Measurements from ENCODE around the gene STRADA. TPM values are rescaled to one million over a fixed set of nuclear protein-coding genes. Genes with fewer than 3 reads are reported as not detected.

STRADA gene
- total and polyA plus RNA-seq, 9 of the 15 experiments (the other 6 are each of a cell fraction or from before 2014, with no cell fraction given): 6.6 to 33.0 (median 20.5) TPM

- TF ChIP-seq ZHX1 (conservative IDR thresholded peaks at IDR 0.05; ENCODE audit: low read length) (0 out of 2 replicates have a peak, but pooled peaks have one; percentile 41), NBN (IDR thresholded peaks at IDR 0.05; ENCODE audit: low read depth) (peak; percentile 73), C11orf30 (IDR thresholded peaks at IDR 0.05; ENCODE audit: low read depth) (peak; percentile 15; the same call in 1 of the 2 replicates), SMAD3 (CRISPR knock-in tag; conservative IDR thresholded peaks at IDR 0.05) (0 out of 2 replicates have a peak, but pooled peaks have one; percentile 49), SMC3 (conservative IDR thresholded peaks at IDR 0.05; ENCODE audit: insufficient read depth, low read depth, low read length) (no peak), FOSL1 (tag; conservative IDR thresholded peaks at IDR 0.05) (0 out of 2 replicates have a peak, but pooled peaks have one; percentile 4), ARID2 (IDR thresholded peaks at IDR 0.05) (0 out of 2 replicates have a peak, but pooled peaks have one; percentile 16), HNRNPL (IDR thresholded peaks at IDR 0.05; ENCODE audit: low read depth, low read length) (no peak), CCNT2 (IDR thresholded peaks at IDR 0.05; ENCODE audit: borderline replicate concordance, extremely low read depth, insufficient read length, low read depth, low read length) (peak; percentile 99), RNF219 (CRISPR knock-in tag; IDR thresholded peaks at IDR 0.05) (no peak), SIN3B (IDR thresholded peaks at IDR 0.05; ENCODE audit: low read depth) (no peak; the same call in 1 of the 2 replicates), POLR2H (tag; IDR thresholded peaks at IDR 0.05; ENCODE audit: low read depth) (peak; percentile 70; the same call in 1 of the 2 replicates), RCOR1 (IDR thresholded peaks at IDR 0.05; ENCODE audit: borderline replicate concordance in 1 of 2, low read depth in 2 of 2, low read length in 2 of 2) (peak; percentile 8 to 36; a peak in 2 of 4 replicates), TGIF2 (CRISPR knock-in tag; IDR thresholded peaks at IDR 0.05) (no peak), ZNF655 (CRISPR knock-in tag; IDR thresholded peaks at IDR 0.05) (no peak), ZNF124 (CRISPR knock-in tag; IDR thresholded peaks at IDR 0.05) (no peak), CTBP1 (IDR thresholded peaks at IDR 0.05; ENCODE audit: borderline replicate concordance) (peak; percentile 74), CREB1 (IDR thresholded peaks at IDR 0.05) (no peak), CREB1 (CRISPR knock-in tag; IDR thresholded peaks at IDR 0.05) (peak; percentile 47; the same call in 1 of the 2 replicates), NFRKB (IDR thresholded peaks at IDR 0.05; ENCODE audit: low read depth) (peak; percentile 58; the same call in 1 of the 2 replicates), ZNF507 (tag; conservative IDR thresholded peaks at IDR 0.05) (no peak), ZNF644 (tag; IDR thresholded peaks at IDR 0.05; ENCODE audit: low read depth) (peak; percentile 45; the same call in 1 of the 2 replicates), SUPT5H (IDR thresholded peaks at IDR 0.05) (peak; percentile 85), RUNX1 (IDR thresholded peaks at IDR 0.05; ENCODE audit: low read depth) (no peak)
These were observed at the start of gene STRADA (continued) for GRCh38 chr17:63741408-63742173.

Measured in K562 (cell line).